IPS-NIHi11 (cell line): ENCODE results near the gene HELT.

Experiments
- DNase-seq: peaks from one replicate; pipeline ENCODE4 v3.0.0; 2012; ENCODE audit warnings: mixed read lengths, low spot score

The HELT gene

DNA sequence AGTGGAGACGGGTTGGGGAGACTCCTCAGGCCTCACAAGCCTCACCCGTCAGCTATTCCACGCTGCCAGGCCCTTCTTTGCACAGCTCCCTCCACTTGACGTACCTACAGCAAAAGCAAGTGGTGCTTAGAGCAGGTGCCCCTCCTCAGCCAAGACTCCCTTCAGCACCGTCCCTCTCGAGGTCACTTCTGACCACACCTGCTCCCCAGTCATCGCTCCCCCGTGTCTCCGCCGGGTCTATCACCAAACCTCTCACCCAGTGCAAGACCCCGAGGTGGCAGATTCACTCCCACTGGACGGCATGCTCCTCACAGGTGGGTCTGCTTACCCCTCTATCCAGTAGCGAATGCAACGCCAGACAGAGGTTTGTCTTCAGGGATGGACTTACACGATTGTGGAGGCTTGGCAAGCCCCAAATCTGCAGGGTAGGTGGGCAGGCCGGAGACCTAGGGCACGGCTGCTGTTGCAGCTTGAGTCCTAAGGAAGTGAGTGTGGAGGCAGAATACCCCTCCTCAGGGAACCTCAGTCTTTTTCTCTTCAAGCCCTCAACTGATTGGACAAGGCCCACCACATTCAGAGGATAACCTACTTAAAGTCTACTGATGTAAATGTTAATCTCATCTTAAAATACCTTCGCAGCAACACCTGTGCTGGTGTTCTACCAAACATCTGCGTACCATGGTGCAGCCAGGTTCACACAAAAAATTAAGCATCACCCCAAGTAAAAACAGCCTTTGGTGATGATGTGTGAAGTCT lies 14.5 kb upstream of the HELT start:
- no peak for DNase-seq

DNA sequence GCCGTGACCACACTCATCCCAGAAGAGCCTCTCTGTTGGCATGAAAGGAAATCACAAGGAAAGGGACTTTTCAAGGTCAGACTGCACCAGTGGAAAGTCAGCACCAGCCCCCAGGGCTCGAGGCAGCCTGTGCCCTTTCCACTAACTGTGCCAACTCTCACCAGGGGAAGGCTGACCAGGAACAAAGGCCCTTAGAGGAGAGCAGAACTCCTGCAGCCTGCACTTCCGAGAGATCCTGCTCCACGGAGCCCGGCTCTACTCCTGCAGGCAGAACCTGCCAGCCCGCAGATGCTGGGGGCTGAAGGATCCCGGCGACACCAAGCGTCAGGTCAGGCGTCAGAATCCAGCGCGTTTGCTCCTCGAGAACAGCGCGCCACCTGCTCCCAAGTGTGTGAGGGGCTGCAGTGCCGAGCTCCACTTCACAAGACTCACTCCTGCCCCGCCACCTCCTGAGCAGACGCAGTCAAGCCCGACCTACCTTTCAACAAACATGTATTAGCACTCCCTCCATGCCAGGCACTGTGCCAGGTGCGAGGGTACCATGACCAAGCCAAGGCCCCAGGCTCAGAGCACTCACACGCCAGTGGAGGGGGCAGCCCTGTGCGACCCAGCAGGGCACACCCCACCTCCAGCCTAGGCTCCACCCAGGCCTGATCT lies 13.6 kb upstream of the HELT start:
- peak; percentile 70 for DNase-seq

DNA sequence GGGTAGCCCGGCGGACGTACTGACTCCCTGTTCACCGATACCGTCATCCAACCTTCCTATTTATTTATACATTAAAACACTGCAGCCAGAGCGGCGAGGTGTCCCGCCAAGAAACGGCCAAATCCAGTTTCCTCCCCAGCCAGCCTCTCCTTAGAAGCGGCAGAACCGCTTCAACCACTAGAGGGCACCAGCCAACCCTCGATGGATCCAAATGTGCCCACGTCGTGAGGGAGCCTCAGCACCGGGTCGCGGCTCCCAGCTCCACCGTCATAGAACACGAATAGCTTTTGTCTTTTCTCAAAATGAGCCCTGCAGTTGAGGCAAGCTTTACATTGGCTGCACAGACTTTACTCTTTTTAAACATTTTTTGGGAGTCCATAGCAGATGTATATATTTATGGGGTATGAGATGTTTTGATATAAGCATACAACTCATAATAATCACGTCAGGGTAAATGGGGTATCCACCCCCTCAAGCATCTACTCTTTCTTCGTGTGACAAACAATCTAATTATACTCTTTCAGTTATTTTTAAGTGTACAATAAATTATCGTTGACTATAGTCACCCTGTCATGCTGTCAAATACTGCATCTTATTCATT lies 13.0 kb upstream of the HELT start:
- peak; percentile 88 for DNase-seq

GRCh38 chr4:185011408-185011807 lies 6.9 kb upstream of the HELT start:
- peak; percentile 66 for DNase-seq

- no peak for DNase-seq
These were observed 4.7 kb upstream of the HELT start for GRCh38 chr4:185013417-185014125.

DNA sequence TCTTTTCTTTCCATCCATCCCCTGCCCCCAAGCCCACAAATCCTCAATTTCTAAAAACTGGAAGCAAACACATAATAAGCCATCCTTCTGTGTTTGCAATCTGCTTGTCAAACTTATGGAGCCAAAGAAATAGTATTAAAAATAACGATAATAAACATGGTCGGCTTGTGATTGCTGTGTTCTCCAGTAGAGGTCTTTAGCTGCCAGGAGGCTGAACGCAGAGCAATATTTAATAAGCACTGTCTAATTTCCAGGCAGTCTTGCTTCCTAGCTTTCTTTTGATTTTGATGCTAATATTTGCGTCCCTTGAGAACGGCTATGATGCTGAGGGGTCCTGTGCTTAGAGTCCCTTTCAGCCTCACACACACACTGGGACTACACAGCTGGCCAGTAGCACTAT lies 3.2 kb upstream of the HELT start:
- no peak for DNase-seq

- no peak for DNase-seq
These were observed 2.0 kb upstream of the HELT start for GRCh38 chr4:185016101-185016940.

GRCh38 chr4:185016946-185017758 lies 1.1 kb upstream of the HELT start:
- DNase-seq = peak; percentile 40

GRCh38 chr4:185018834-185019455 lies 655 bp downstream of the HELT start:
- DNase-seq = peak; percentile 31

DNA sequence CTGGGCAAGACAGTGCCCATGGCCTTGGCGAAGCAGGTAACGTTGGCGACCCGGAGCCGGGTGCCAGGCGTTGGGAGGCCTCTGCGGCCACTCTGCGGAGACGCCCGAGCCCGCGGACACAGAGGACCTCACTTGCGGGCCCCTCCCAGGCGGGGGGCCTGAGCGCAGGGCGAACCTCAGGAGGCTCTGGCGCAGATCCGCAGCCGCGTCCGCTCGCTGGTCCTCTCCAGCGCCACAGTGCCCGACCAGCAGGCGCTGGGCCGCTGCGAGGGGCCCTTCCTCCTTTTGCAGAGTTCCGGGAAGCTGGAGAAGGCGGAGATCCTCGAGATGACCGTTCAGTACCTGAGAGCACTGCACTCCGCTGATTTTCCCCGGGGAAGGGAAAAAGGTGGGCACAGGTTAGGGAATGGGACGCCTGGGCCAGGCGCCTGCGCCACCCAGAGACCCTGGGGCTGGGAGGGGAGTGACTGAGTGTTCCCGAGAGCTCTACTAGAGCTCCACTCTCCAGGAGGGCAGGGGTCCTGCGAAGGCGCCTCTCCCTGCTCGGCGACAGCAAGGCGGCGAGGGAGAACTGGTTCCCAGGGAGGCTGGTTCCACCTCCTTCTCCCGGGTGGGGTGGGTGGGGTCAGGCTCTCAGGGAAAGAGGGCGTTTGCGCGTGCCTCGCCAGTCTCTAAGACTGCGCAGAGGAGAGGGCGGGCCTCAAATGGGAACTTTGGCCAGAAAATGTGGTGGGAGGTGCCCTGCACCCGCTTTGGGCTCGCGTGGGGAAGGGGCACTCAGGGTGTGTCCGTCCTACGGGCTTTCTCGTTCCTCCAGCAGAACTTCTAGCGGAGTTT lies 1.4 kb downstream of the HELT start:
- DNase-seq = peak; percentile 39

- peak; percentile 57 for DNase-seq
These were observed 2.1 kb downstream of the HELT start for GRCh38 chr4:185020293-185020808.

- peak; percentile 54 for DNase-seq
These were observed 2.8 kb downstream of the HELT start for GRCh38 chr4:185020863-185021761.

- no peak for DNase-seq
These were observed 5.2 kb downstream of the HELT start for GRCh38 chr4:185023471-185023870.

DNA sequence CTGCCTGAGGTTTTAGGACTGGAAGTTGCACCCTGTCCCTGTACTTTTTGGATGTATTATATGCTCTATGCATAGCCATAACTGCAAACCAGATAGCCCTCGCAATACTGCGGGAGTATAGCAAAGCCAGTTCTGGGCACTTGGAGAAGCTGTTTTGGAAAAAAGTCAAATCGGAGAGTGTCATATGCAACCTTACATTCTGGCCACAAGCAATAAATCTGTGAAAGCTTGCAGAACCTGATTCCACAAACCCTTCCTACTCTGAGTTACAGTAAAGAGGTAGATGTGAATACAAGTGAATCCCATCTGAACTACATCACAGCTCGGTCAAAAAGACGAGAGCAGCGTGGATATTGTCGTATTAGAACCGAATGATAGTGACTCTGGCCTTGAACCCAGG lies 10.3 kb downstream of the HELT start:
- no peak for DNase-seq

DNA sequence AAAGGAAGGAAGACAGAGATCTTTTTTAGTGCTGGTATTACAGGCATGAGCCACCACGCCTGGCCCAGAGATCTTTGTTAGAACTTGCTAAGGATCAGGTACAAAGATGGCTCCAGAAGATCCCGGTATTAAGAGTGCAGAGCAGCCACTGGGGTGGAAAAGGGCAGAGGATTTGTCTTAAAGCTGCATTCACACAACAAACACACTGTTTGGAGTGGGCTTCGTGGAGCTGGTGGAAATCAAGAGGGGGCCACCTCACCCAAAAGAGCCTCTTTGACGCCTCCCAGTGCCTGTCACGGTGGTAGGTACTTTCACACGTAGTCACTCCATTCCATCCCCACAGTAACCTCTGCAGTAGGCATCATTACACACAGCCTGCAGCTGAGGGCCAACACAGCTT lies 13.3 kb downstream of the HELT start:
- no peak for DNase-seq

GRCh38 chr4:185033072-185033471 lies 14.8 kb downstream of the HELT start:
- DNase-seq = no peak

DNA sequence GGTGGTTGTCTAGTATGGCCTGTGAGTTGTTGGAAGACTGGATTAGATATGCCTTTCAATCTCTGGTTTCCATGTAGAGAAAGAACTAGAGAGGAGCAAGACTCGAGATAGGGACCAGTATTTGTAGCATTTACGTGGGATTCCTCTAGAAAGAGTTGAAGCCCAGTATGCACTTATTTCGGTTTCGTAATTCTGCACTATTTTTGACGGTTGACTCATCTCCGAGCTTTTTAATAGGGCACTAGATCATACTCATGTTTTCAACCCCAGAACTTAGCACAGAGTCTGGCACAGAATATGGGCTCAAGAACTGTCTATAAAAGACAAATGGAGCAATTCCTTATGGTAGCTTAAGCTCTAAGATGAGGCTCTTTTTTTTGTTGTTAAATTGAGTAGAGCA lies 15.7 kb downstream of the HELT start:
- no peak for DNase-seq

- DNase-seq = no peak
These were observed 17.0 kb downstream of the HELT start for GRCh38 chr4:185035284-185035683.
